Measurements from ENCODE around the gene RAPGEF3.

GRCh38 chr12:47766502-47767215, 8.0 kb upstream of the RAPGEF3 start:
- TF ChIP-seq POLR2AphosphoS5 (IDR thresholded peaks at IDR 0.05; ENCODE audit: low read depth, low read length) (no peak), POLR2A (IDR thresholded peaks at IDR 0.05; ENCODE audit: low read depth, low read length) (no peak), TAF1 (IDR thresholded peaks at IDR 0.05; ENCODE audit: low read depth, low read length) (no peak), SPI1 (IDR thresholded peaks at IDR 0.05; ENCODE audit: low read depth, low read length) (no peak), POU2F2 (IDR thresholded peaks at IDR 0.05; ENCODE audit: low read depth, low read length) (no peak)

Data from GM12891 (cell line).